D341Med (cell line): ENCODE data around the gene ZNF469.
"Not testable (repeated sequence)": the region's sequence is repeated elsewhere in the genome, so short reads cannot be mapped to it uniquely, and the experiment has no call there.

Experiments
- DNase-seq: peaks from one replicate; pipeline ENCODE4 v3.0.0; 2012; ENCODE audit warnings: low spot score

Gene ZNF469

GRCh38 chr16:88410297-88410968, 27.7 kb downstream of the ZNF469 start:
- DNase-seq, result not testable (repeated sequence)

DNA sequence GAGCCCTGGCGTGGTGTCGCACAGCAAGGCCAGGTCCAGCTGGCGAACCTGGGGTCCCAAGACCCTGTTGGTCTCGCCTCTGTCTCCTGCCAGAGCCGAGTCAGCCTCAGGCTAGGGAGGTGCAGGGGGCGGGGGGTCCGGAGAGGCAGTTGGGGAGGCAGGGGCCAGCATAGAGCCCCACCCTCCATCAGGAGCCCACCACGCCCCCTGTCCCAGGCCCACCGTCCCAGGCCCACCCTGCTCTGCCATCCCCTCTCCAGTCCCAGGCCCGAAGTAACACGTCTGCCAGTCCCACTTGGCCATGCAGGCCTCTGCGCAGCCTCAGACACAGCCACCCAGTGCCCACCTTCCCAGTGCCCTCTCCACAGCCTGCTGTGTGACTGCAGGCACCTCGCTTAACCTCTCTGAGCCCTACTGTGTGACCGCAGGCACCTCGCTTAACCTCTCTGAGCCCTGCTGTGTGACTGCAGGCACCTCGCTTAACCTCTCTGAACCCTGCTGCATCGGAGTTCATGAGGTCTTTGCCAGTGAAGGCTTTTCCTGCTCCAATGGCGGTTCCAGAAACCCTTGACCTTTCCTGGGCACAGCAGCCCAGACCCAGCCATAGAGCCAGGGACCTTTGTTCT, 29.3 kb downstream of the ZNF469 start:
- no peak for DNase-seq

GRCh38 chr16:88412766-88413165, 30.0 kb downstream of the ZNF469 start:
- DNase-seq, result no peak

DNA sequence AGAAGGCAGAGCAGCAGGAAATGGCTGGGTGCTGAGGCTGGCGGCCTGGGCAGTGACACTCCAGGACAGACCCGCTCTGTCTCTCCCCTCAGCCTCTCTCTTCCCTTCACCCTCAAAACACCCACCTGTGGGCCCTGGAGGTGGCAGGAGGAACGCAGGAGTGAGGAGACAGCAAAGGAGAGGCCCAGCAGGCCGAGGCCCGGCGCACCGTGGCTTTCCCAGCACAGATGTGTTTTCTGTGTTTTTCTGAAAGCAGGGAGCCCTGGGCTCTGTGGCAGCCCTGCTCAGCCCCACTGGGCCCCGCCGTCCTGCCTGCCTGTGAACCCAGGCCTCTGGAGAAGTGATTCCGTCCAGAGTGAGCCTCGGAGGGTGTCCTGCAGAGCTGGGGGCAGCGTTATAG, 30.5 kb downstream of the ZNF469 start:
- DNase-seq, result no peak

GRCh38 chr16:88413631-88414030, 30.9 kb downstream of the ZNF469 start:
- no peak for DNase-seq

DNA sequence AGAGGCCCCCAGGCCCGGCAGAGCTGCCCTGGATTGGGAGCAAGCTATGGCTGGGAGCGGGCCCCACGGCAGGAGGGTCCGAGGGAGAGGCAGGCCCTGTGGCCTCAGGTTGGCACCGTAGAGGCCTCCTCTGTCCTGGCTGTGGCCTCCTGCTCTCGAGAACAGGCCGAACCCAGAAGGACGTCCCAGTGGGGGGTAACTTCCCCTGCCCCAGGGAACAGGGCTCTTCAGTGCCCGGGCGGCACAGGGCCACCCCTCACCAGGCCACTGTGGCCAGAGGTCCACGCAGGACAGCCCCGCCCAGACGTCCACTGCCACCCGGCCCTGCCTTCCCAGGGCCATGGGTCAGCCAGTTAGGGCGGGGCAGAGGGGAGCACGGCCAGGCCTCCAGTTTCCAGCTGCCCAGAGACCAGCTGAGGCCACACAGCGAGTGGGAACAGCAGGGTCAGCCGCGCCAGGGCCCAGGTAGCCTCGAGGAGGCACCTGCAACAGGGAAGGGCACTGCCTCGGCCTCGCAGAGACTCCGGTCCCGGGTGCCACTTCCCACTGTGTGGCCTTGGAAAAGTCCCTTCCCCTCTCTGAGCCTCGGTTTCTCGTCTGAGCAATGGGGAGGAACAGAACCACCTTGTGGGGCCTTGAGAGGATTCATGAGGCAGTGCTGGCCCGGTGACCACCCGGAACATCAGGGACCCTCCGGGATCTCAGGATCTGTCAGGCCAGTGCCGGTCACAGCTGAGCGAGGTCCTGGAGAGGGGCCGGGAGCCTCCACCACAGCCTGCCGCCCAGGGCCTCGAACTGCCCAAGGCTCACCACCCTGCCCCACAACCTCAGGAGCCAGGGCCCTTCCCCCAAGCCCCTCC, 32.0 kb downstream of the ZNF469 start:
- no peak for DNase-seq

DNA sequence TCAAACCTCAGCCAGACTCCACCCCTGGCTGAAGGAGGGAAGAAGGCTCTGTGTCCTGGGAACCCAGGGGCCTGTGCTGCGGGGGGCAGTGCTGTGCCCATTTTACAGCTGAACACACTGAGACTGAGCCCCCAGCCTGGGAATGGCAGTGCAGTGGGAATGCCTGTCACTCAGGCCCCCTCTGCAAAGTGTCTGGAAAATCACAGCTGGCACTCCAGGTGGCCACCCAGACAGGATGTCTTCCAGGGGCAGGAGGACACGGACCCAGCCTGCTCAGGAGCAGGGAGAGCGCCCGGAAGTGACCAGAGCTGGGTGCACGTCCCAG, 32.6 kb downstream of the ZNF469 start:
- no peak for DNase-seq

DNA sequence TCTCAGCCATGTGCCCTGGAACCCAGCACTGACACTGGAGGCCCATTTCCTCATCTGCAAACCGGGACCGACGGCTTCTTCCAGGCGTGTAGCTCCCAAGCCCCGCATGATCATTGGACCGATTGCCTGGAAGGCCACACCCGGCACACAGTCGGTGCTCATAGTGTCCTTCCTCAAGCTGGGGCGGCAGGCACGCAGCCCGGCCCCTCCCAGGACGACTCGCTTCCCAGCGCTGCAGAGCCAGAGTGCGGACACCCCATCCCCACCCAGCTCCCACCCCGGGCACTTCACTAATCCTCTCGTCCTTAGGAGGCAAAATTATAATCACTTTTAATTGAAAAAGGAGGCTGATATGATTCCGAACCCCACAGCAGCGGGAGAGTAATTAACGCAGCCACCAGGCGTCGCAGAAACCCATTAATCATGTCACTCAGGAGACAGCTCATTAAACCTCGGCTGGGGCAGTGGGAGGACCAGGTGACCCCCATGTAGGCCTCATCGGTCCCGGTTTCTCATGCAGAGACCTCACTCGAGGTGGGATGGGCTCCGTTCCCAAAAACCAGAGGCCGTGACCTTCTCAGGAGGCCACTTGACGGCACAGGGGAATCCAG, 33.1 kb downstream of the ZNF469 start:
- DNase-seq, result peak; percentile 67

- no peak for DNase-seq
These were observed 33.9 kb downstream of the ZNF469 start for GRCh38 chr16:88416686-88417085.

DNA sequence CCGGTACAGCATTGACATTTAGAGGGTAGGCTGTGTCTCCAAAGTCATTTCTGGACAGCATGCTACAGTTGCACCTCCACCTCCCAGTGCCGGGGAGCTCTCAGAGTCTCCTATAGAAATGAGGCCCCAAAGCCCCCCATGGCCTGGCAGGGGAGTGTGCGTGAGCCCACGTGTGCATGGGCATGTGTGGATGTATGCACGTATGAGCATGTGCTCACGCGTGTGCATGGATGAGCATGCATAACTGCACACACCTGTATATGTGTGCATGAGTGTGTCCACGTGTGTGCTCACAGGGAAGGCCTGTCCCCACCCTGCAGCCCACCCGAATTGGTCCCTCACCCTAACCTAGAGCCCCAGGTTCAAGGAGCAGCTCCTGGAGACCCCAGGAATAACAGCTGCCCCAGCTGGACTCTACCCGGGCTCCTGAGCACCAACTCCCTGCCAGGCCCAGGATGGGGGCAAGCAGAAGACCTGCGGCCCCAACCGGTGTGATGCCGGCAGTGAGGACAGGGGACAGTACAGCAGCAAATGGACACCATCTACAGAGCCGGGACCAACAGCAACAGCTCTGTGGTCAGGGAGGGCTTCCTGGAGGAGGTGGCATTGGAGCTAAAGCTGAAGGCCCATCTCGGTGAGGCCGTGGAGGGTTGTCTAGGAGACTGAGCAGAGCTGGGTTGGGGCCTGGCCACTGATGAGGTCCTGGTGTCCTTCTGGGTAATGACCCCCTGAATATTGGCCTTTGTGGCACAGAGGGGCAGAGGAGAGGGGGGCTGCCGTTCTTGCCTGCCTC, 35.1 kb downstream of the ZNF469 start:
- DNase-seq, result no peak

- no peak for DNase-seq
These were observed 36.1 kb downstream of the ZNF469 start for GRCh38 chr16:88418869-88419268.

GRCh38 chr16:88419790-88420189, 37.0 kb downstream of the ZNF469 start:
- DNase-seq, result no peak

- DNase-seq, result no peak
These were observed 37.7 kb downstream of the ZNF469 start for GRCh38 chr16:88420496-88420895.

- no peak for DNase-seq
These were observed 38.5 kb downstream of the ZNF469 start for GRCh38 chr16:88421301-88421700.

DNA sequence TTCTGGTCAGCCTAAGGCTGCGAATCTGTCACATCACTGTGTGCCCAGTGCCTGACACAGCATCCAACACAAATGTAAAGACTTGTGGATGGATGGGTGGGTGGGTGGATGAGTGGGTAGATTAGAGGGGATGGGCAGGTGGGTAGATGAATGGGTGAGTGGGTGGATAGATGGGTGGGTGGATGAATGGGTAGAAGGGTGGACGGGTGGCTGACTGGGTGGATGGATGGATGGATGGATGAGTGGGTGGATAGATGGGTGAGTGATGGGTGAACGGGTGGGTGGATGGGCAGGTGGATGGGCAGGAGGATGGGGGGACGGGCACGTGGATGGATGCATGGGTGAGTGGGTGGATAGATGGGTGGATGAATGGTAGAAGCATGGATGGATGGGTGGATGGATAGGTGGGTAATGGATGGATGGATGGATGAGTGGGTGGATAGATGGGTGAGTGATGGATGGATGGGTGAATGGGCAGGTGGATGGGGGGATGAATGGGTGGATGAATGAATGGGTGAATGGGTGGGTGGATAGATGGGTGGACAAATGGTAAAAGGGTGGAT, 39.2 kb downstream of the ZNF469 start:
- DNase-seq, result no peak

GRCh38 chr16:88422733-88423447, 40.1 kb downstream of the ZNF469 start:
- DNase-seq, result no peak

DNA sequence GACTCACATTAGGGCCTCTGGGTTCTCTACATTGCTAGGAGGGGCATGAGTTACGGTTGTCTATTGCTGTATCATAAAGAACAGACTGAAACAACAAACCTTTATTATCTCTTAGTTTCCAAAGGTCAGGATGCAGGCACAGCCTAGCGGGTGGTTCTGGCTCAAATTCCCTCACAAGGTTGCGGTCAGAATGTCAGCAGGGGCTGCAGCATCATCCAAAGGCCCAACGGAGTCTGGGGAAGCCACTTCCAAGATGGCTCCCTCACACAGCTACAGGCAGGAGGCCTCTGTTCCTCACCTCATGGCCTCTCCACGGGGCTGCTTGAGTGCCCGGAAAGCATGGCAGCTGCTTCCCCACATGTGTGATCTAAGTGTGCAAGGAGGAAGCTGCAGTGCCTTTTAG, 40.7 kb downstream of the ZNF469 start:
- no peak for DNase-seq

DNA sequence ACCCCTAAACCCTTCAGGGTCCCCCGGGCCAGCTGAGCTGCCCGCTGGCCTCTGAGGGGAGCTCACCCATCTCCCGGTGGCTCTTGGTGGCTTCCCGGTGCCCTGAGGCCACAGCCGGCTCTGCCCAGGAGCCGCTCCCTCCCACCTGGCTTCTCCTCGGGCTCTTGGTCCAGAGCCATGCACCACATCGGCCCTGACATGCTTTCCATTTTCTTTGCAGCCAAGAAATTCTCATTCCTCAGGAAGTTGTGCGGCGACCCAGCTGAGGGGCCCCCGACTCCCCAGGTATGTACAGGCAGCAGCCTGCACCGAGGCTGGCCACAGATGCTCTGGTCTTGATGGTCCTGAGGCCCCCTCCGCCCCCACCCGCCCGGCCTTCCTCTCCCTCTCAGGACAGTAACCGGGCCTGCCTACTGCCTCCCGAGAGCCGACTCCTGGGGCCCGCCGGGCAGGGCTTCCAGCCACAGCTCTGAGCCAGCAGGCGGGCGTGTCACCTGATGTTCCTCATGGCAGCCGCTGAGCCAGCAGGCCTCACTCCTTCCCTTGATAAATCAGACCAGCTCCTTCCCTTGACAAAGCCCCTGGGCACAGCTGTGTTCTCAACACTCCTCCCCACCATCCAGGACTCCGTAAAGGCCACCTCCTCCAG, 42.0 kb downstream of the ZNF469 start:
- DNase-seq, result no peak

DNA sequence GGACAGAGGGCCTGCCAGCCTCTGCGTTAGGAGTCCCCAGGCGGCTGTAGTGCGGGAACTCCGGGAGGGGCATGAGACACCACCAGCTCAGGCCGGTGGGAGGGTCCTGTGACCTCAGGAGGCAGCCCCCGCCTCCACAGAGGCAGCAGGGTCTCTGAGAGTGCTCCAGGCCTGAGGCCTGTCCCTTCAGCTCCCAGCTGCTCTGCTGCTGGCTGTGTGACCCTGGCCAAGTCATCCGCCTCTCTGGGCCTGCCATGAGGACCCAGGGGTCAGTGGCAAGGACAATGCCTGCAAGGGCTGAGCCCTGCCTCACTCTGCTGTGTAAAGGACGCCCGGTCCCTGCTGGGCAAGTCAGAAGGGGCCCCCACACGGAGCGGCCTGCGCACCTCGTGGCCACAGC, 43.3 kb downstream of the ZNF469 start:
- no peak for DNase-seq

GRCh38 chr16:88427376-88427775, 44.6 kb downstream of the ZNF469 start:
- DNase-seq, result no peak

DNA sequence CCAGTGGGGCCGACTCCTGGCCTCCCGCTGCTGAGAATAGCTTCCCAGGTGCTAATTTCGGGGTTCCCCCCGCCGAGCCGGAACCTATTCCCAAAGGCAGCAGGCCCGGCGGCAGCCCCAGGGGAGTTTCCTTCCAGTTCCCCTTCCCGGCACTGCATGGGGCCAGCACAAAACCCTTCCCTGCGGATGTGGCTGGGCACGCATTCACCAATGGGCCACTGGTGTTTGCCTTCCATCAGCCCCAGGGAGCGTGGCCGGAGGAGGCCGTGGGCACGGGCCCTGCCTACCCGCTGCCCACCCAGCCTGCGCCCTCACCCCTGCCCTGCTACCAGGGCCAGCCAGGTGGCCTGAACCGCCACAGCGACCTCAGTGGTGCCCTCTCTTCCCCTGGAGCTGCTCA, 45.4 kb downstream of the ZNF469 start:
- DNase-seq, result no peak
